OCI-LY3 (cell line): ENCODE data around the gene ALKBH3.

Source experiments
- H2AFZ ChIP-seq: fragments of 200-600, 300-600 bp; shearing (Covaris generic); 2 replicates; pipeline ENCODE4 v1.6.0; 2014; ENCODE audit warnings: antibody characterized with exemption, low read depth, low read length
- H3K27ac ChIP-seq: fragments of 200-600, 300-600 bp; sonication (generic); 2 replicates; pipeline ENCODE4 v1.5.1; 2014; ENCODE audit warnings: mild to moderate bottlenecking, low read length, moderate library complexity, mixed read lengths
- H3K27me3 ChIP-seq: fragments of 200-600, 300-600 bp; sonication (generic); 2 replicates; pipeline ENCODE4 v1.6.1; 2014; ENCODE audit warnings: low read depth, low read length, mixed read lengths
- H3K36me3 ChIP-seq: fragments of 200-600, 300-600 bp; sonication (generic); replicated peaks from 2 replicates; pipeline ENCODE3; 2014; ENCODE audit warnings: low read depth, low read length, mixed read lengths
- H3K4me1 ChIP-seq: fragments of 300-600, 200-600 bp; sonication (generic); 2 replicates; pipeline ENCODE4 v1.6.1; 2014; ENCODE audit warnings: low read length, mixed read lengths
- H3K4me2 ChIP-seq: fragments of 200-600, 300-600 bp; sonication (generic); 2 replicates; pipeline ENCODE4 v1.6.1; 2014; ENCODE audit warnings: low read length, mixed read lengths
- H3K4me3 ChIP-seq: fragments of 300-600, 200-600 bp; sonication (generic); 2 replicates; pipeline ENCODE4 v1.5.1; 2014; ENCODE audit warnings: antibody characterized with exemption, mild to moderate bottlenecking, low read length, moderate library complexity
- H3K79me2 ChIP-seq: fragments of 300-600, 200-600 bp; shearing (Covaris generic); 2 replicates; pipeline ENCODE4 v1.6.1; 2014; ENCODE audit warnings: mild to moderate bottlenecking, low read length, mixed read lengths
- H3K9ac ChIP-seq: fragments of 300-600, 200-600 bp; shearing (Covaris generic); 2 replicates; pipeline ENCODE4 v1.6.0; 2014; ENCODE audit warnings: mild to moderate bottlenecking, low read length, moderate library complexity
- H3K9me3 ChIP-seq: fragments of 200-600, 300-600 bp; shearing (Covaris generic); 2 replicates; pipeline ENCODE4 v1.6.1; 2014; ENCODE audit warnings: low read length, mixed read lengths; ENCODE audit not compliant: insufficient read depth
- H4K20me1 ChIP-seq: fragments of 200-600, 300-600 bp; sonication (generic); 2 replicates; pipeline ENCODE4 v1.6.1; 2016; ENCODE audit warnings: low read length, mixed read lengths; ENCODE audit not compliant: insufficient read depth
- CTCF ChIP-seq: fragments of 200-600, 300-600 bp; sonication (generic); IDR thresholded peaks from 2 replicates; pipeline ENCODE4 v1.5.1; 2014; ENCODE audit warnings: antibody characterized with exemption, low read length, low read depth
- EZH2phosphoT487 ChIP-seq: fragments of 200-600 bp; shearing (Covaris generic); IDR thresholded peaks from 2 replicates; pipeline ENCODE4 v1.6.1; 2018; ENCODE audit warnings: antibody characterized with exemption, mixed run types, low read depth

The ALKBH3 gene

GRCh38 chr11:43952020-43952400 lies 71.4 kb downstream of the ALKBH3 start:
- no peaks in the 10 kb centered on the region for H3K27me3 ChIP-seq
- H3K79me2 ChIP-seq = no peaks in the 10 kb centered on the region
- no peak overlapping the region for H3K27ac ChIP-seq
- TF ChIP-seq CTCF (no peak), EZH2phosphoT487 (no peak)
- no peaks in the 10 kb centered on the region for H3K36me3 ChIP-seq
- no peak overlapping the region for H3K9ac ChIP-seq
- H4K20me1 ChIP-seq = no peaks in the 10 kb centered on the region
- H3K9me3 ChIP-seq = no peaks in the 10 kb centered on the region
- no peak overlapping the region for H3K4me2 ChIP-seq
- no peak overlapping the region for H3K4me3 ChIP-seq
- H3K4me1 ChIP-seq = peaks cover 7% of the 10 kb centered on the region
- H2AFZ ChIP-seq = no peak overlapping the region

- Histone ChIP-seq H3K36me3 (no peaks in the 10 kb centered on the region), H3K9ac (no peak overlapping the region), H2AFZ (no peak overlapping the region)
Measured at GRCh38 chr11:43952401-43953342, 72.0 kb downstream of the ALKBH3 start.

GRCh38 chr11:43953521-43953920 lies 72.9 kb downstream of the ALKBH3 start:
- Histone ChIP-seq H3K9me3 (peaks cover 5% of the 10 kb centered on the region; the same call in 1 of the 2 replicates), H4K20me1 (no peaks in the 10 kb centered on the region), H3K4me3 (no peak overlapping the region), H3K4me1 (peaks cover 7% of the 10 kb centered on the region), H3K9ac (no peak overlapping the region), H2AFZ (no peak overlapping the region), H3K27me3 (no peaks in the 10 kb centered on the region), H3K4me2 (no peak overlapping the region), H3K36me3 (no peaks in the 10 kb centered on the region), H3K27ac (no peak overlapping the region), H3K79me2 (no peaks in the 10 kb centered on the region)
- no peak for TF ChIP-seq CTCF
- TF ChIP-seq EZH2phosphoT487 = no peak

More at GRCh38 chr11:43952401-43953342, 72.0 kb downstream of the ALKBH3 start:
- Histone ChIP-seq H3K79me2 (no peaks in the 10 kb centered on the region), H4K20me1 (no peaks in the 10 kb centered on the region), H3K27me3 (no peaks in the 10 kb centered on the region), H3K4me1 (peaks cover 7% of the 10 kb centered on the region), H3K4me2 (no peak overlapping the region), H3K4me3 (no peak overlapping the region), H3K9me3 (no peaks in the 10 kb centered on the region), H3K27ac (no peak overlapping the region)
- TF ChIP-seq CTCF = no peak
- no peak for TF ChIP-seq EZH2phosphoT487

GRCh38 chr11:43954241-43954640 lies 73.6 kb downstream of the ALKBH3 start:
- Histone ChIP-seq H3K4me1 (peaks cover 7% of the 10 kb centered on the region), H3K36me3 (no peaks in the 10 kb centered on the region), H3K79me2 (no peaks in the 10 kb centered on the region), H3K27ac (no peak overlapping the region), H4K20me1 (no peaks in the 10 kb centered on the region), H2AFZ (no peak overlapping the region), H3K9ac (no peak overlapping the region), H3K9me3 (peaks cover 9% of the 10 kb centered on the region; the same call in 1 of the 2 replicates), H3K4me3 (no peak overlapping the region), H3K27me3 (no peaks in the 10 kb centered on the region), H3K4me2 (no peak overlapping the region)
- TF ChIP-seq EZH2phosphoT487 (no peak), CTCF (no peak)
